GM12864 (cell line): Measurements from ENCODE around the gene SCAMP1.
"Not testable (repeated sequence)": the region's sequence is repeated elsewhere in the genome, so short reads cannot be mapped to it uniquely, and the experiment has no call there.

Source experiments
- DNase-seq: peaks from one replicate; pipeline ENCODE4 v3.0.0-alpha.2; 2011; ENCODE audit warnings: low read depth
- H3K4me3 ChIP-seq: 2 replicates; pipeline ENCODE4 v1.5.1; 2011; ENCODE audit warnings: mild to moderate bottlenecking, low read depth, low read length, control low read depth
- TF ChIP-seq, protein P1 (sequence below): IDR thresholded peaks from 2 replicates; pipeline ENCODE4 v1.5.1; 2011; ENCODE audit warnings: low read depth, mild to moderate bottlenecking, moderate library complexity, low read length, control low read depth, inconsistent platforms; ENCODE audit errors: missing control alignments

Gene SCAMP1

GRCh38 chr5:78373231-78373630 is 12.8 kb downstream of the SCAMP1 start:
- TF ChIP-seq, protein P1, sequence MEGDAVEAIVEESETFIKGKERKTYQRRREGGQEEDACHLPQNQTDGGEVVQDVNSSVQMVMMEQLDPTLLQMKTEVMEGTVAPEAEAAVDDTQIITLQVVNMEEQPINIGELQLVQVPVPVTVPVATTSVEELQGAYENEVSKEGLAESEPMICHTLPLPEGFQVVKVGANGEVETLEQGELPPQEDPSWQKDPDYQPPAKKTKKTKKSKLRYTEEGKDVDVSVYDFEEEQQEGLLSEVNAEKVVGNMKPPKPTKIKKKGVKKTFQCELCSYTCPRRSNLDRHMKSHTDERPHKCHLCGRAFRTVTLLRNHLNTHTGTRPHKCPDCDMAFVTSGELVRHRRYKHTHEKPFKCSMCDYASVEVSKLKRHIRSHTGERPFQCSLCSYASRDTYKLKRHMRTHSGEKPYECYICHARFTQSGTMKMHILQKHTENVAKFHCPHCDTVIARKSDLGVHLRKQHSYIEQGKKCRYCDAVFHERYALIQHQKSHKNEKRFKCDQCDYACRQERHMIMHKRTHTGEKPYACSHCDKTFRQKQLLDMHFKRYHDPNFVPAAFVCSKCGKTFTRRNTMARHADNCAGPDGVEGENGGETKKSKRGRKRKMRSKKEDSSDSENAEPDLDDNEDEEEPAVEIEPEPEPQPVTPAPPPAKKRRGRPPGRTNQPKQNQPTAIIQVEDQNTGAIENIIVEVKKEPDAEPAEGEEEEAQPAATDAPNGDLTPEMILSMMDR = no peak
- no peak for DNase-seq
- H3K4me3 ChIP-seq = no peak overlapping the region

DNA sequence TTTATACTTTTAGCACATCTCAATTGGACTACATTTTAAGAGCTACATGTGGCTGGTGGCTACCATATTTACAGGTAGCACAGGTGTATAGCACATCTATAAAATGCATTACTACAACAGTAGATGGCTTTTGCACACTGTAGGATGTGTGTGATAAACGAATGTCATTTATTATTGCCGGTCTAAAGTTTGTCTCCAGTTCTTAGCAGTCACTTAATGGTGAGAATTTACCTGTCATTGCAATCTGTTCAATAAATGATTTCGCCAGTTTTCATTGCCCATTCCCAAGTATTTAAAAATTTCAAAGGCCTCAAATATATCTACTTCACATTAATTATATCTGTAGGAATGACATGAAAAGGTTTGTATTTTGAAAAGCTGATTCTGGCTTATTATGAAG is 15.9 kb downstream of the SCAMP1 start:
- TF ChIP-seq, protein P1 = no peak
- no peak for DNase-seq
- no peak overlapping the region for H3K4me3 ChIP-seq

- no peak overlapping the region for H3K4me3 ChIP-seq
- no peak for DNase-seq
- TF ChIP-seq, protein P1 = no peak
Observed at GRCh38 chr5:78377056-78377717, 16.8 kb downstream of the SCAMP1 start.

DNA sequence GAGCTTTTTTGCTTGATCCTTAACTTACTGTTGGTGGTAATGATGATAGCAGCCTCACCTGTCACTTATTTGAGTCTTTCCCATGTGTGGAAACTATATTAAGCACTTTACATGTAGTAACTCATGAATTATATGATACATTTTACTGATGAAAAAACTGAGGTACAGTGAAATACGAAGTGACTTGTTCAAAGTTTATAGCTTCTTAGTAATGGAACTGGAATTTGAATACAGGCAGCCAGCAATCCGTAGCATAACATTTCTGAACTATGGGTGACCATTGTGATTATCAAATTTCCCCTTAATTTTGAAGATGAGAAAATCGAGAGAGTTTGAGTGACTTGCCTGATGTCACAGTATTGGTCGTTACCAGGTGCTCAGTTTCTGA is 17.3 kb downstream of the SCAMP1 start:
- no peak overlapping the region for H3K4me3 ChIP-seq
- TF ChIP-seq, protein P1 = no peak
- no peak for DNase-seq

DNA sequence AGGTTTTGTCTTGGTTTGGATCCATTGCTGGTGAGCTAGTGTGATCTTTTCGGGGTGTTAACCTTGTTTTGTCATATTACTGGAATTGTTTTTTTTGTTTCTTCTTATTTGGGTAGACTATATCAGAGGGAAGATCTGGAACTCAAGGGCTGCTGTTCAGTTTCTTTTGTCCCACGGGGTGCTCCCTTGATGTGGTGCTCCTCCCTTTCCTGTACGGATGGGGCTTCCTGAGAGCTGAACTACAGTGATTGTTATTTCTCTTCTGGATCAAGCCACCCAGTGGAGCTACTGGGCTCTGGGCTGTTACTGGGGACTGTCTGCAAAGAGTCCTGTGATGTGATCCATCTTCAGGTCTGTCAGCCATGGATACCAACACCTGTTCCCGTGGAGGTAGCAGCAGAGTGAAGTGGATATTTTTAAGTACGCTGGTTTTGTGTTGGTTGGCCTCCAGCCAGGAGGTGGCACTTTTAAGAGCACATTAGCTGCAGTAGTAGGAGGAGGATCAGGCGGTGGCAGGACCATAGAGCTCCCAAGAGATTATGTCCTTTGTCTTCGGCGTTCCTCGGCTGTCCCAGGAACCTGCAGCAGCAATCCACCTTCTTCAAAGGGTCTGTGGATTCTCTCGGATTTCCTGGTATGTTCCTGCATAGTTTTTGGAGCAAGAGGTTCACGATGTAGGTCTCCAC is 27.2 kb downstream of the SCAMP1 start:
- no peak for DNase-seq
- TF ChIP-seq, protein P1 = no peak
- H3K4me3 ChIP-seq = no peak overlapping the region

DNA sequence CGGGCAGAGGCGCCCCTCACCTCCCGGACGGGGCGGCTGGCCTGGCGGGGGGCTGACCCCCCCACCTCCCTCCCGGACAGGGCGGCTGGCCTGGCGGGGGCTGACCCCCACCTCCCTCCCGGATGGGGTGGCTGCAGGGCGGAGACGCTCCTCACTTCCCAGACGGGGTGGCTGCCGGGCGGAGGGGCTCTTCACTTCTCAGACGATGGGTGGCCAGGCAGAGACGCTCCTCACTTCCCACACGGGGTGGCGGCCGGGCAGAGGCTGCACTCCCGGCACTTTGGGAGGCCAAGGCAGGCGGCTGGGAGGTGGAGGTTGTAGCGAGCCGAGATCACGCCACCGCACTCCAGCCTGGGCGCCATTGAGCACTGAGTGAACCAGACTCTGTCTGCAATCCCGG is 30.9 kb downstream of the SCAMP1 start:
- not testable (repeated sequence) for DNase-seq

DNA sequence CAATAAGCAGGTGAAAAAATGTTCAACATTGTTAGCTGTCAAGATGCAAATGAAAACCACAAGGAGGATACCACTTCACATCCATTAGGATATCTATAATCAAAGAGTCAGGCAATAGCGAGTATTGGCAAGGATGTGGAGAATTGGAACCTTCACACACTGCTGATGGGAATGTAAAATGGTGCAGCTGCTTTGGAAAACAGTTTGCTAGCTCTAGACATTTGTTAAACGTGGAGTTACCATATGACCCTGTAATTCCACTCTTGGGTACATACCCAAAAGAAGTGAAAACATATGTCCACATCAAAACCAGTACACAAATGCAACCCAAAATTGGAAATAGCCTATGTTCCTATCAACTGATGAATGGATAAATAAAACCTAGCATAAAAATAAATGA is 37.4 kb downstream of the SCAMP1 start:
- no peak for DNase-seq
- TF ChIP-seq, protein P1 = no peak
- H3K4me3 ChIP-seq = no peak overlapping the region

More for the DNA sequence above, 30.9 kb downstream of the SCAMP1 start:
- H3K4me3 ChIP-seq = not testable (repeated sequence)
